GM18909 (cell line): ENCODE data around the gene GOLGA7B.

Experiments used
- ATAC-seq: cut with Tn5 transposase; IDR thresholded peaks from one replicate; pipeline ENCODE4 v1.9.1; 2021; ENCODE audit warnings: mild to moderate bottlenecking; ENCODE audit not compliant: unreplicated experiment, poor library complexity

Gene GOLGA7B

GRCh38 chr10:97849687-97850402 lies at the start of gene GOLGA7B:
Gene GOLGA7B (plus strand): TSS chr10:97849843. CDS start chr10:97850304, 461 bp downstream.
- ATAC-seq: peak; percentile 53

- ATAC-seq: no peak
Observed at GRCh38 chr10:97800474-97800873, 49.2 kb upstream of the GOLGA7B start.

- ATAC-seq: no peak
Observed at GRCh38 chr10:97801422-97801821, 48.2 kb upstream of the GOLGA7B start.

- ATAC-seq: no peak
Observed at GRCh38 chr10:97805096-97805884, 44.4 kb upstream of the GOLGA7B start.

GRCh38 chr10:97805949-97806348 lies 43.7 kb upstream of the GOLGA7B start:
- ATAC-seq: no peak

- ATAC-seq: no peak
Observed at GRCh38 chr10:97810446-97810845, 39.2 kb upstream of the GOLGA7B start.

- no peak for ATAC-seq
Observed at GRCh38 chr10:97811958-97812357, 37.7 kb upstream of the GOLGA7B start.

GRCh38 chr10:97812696-97813095 lies 36.9 kb upstream of the GOLGA7B start:
- ATAC-seq: no peak

- no peak for ATAC-seq
Observed at GRCh38 chr10:97813311-97813710, 36.3 kb upstream of the GOLGA7B start.

- ATAC-seq: no peak
Observed at GRCh38 chr10:97814996-97815395, 34.6 kb upstream of the GOLGA7B start.

- no peak for ATAC-seq
Observed at GRCh38 chr10:97816609-97817008, 33.0 kb upstream of the GOLGA7B start.

- ATAC-seq: no peak
Observed at GRCh38 chr10:97818572-97818971, 31.1 kb upstream of the GOLGA7B start.

GRCh38 chr10:97820096-97820704 lies 29.4 kb upstream of the GOLGA7B start:
- no peak for ATAC-seq

GRCh38 chr10:97821308-97822038 lies 28.2 kb upstream of the GOLGA7B start:
- ATAC-seq: no peak

GRCh38 chr10:97822261-97822687 lies 27.4 kb upstream of the GOLGA7B start:
- ATAC-seq: no peak

GRCh38 chr10:97823734-97824133 lies 25.9 kb upstream of the GOLGA7B start:
- ATAC-seq: no peak

- ATAC-seq: no peak
Observed at GRCh38 chr10:97825020-97825760, 24.5 kb upstream of the GOLGA7B start.

GRCh38 chr10:97826892-97827291 lies 22.8 kb upstream of the GOLGA7B start:
- no peak for ATAC-seq

- ATAC-seq: no peak
Observed at GRCh38 chr10:97827702-97828291, 21.8 kb upstream of the GOLGA7B start.
